GM18526 (cell line): ENCODE data around the gene PKIG.

Source experiments
- POLR2A ChIP-seq: IDR thresholded peaks from 3 replicates; pipeline ENCODE4 v1.6.1; 2011; ENCODE audit not compliant: insufficient read length; ENCODE audit errors: extremely low read depth

PKIG gene

GRCh38 chr20:44651684-44652423, 69.5 kb downstream of the PKIG start, which contains the start of gene ADA:
ADA (minus strand) TSS chr20:44651699; CDS start chr20:44651607, 92 bp downstream.
- no peak for TF ChIP-seq POLR2A

- no peak for TF ChIP-seq POLR2A
Observed at GRCh38 chr20:44653546-44653945, 71.2 kb downstream of the PKIG start.

GRCh38 chr20:44656448-44656847, 74.1 kb downstream of the PKIG start:
- TF ChIP-seq POLR2A, result no peak

- TF ChIP-seq POLR2A, result no peak
Observed at GRCh38 chr20:44657875-44658274, 75.5 kb downstream of the PKIG start.

GRCh38 chr20:44658810-44659209, 76.4 kb downstream of the PKIG start:
- TF ChIP-seq POLR2A, result no peak

GRCh38 chr20:44659931-44660330, 77.6 kb downstream of the PKIG start:
- TF ChIP-seq POLR2A, result no peak

GRCh38 chr20:44660581-44660980, 78.2 kb downstream of the PKIG start:
- no peak for TF ChIP-seq POLR2A

- TF ChIP-seq POLR2A, result no peak
Observed at GRCh38 chr20:44662261-44662660, 79.9 kb downstream of the PKIG start.

GRCh38 chr20:44664131-44664530, 81.8 kb downstream of the PKIG start:
- TF ChIP-seq POLR2A, result no peak

GRCh38 chr20:44666066-44666465, 83.7 kb downstream of the PKIG start:
- TF ChIP-seq POLR2A, result no peak
